DOHH2 (cell line): ENCODE data around the gene FBXL13.

ENCODE experiments used
- CTCF ChIP-seq: fragments of 200-600 bp; sonication (generic); IDR thresholded peaks from one replicate; pipeline ENCODE4 v1.5.1; 2014; ENCODE audit warnings: antibody characterized with exemption, mild to moderate bottlenecking, low read depth, low read length; ENCODE audit not compliant: poor library complexity, severe bottlenecking
- EZH2phosphoT487 ChIP-seq: fragments of 200-600 bp; sonication (generic); IDR thresholded peaks from 2 replicates; pipeline ENCODE4 v1.6.1; 2017; ENCODE audit warnings: borderline replicate concordance, mild to moderate bottlenecking, antibody characterized with exemption, low read length, moderate library complexity, mixed read lengths

DNA sequence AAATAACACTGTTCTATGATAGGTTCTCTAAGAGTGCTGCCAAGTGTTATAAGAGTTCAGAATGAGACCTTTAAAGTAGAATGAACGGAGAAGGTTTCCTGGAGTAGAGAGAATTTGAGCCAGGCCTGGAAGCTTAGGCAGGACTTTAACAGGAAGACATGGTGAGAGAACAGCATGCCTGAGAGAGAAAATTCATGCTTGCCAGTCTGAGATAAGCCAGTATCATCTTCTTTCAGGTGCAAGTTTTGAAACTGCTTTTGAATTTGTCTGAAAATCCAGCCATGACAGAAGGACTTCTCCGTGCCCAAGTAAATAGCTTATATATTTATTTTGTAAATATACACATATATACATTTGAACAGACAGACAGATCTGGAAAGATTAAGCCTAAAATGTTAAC lies 22.4 kb upstream of the FBXL13 start:
- TF ChIP-seq CTCF (no peak), EZH2phosphoT487 (no peak)
